Right lobe of liver (tissue), 4 donors: ENCODE measurements around the gene MAD2L1BP.

Source experiments
- CTCF ChIP-seq, 4 donors: fragments of 200-600 bp in 3 of 4; fragments of 450-650 bp in 1 of 4; IDR thresholded peaks; one replicate each; pipeline versions ENCODE4 v1.5.1 to v1.8.0; 2016 to 2022; ENCODE audit warnings: antibody characterized with exemption in 4 of 4, mild to moderate bottlenecking in 2 of 4
- POLR2A ChIP-seq: fragments of 450-650 bp; IDR thresholded peaks from one replicate; pipeline ENCODE4 v1.6.1; 2017; ENCODE audit warnings: antibody characterized with exemption, mild to moderate bottlenecking
- donor health status: DM: no; HTN: no; CAD: no.
- donor health status: DM: no; HTN: no; CAD: no.
- donor health status: DM: no; HTN: yes; CAD: no.

GRCh38 chr6:43613721-43614395 is 21.8 kb upstream of the MAD2L1BP start:
- TF ChIP-seq CTCF (IDR thresholded peaks at IDR 0.05), result no peak
- no peak for TF ChIP-seq POLR2A
